ENCODE measurements around the gene B3GNT2.

The B3GNT2 gene

DNA sequence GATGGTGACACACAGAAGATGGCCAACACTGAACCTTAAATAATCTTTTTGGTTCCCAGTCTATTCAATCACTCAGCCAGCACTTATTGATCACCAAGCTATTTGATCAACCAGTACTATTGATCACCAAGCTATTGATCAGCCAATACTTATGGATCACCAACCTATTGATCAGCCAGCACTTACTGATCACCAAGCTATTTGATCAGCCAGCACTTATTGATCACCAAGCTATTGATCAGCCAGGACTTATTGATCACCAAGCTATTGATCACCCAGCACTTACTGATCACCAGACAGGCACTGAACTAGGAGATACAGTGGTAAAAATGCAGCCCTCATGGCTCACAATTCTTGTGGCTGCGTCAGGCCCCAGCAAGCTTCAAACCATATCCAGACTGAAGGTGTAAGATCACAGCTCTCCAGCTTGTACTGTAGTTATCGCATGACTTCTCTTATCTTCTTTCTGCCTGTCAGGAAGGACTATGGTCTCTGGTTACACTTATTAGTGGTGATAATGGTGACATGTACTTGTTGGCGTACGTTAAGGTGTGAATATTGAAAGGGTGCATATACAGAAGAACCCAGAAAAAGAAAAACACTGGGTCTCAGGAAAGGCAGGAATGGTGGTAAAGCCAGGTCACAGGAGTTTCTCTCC is 18.4 kb upstream of the B3GNT2 start:
- FAIRE-seq: no peak
- TF ChIP-seq, protein P1, sequence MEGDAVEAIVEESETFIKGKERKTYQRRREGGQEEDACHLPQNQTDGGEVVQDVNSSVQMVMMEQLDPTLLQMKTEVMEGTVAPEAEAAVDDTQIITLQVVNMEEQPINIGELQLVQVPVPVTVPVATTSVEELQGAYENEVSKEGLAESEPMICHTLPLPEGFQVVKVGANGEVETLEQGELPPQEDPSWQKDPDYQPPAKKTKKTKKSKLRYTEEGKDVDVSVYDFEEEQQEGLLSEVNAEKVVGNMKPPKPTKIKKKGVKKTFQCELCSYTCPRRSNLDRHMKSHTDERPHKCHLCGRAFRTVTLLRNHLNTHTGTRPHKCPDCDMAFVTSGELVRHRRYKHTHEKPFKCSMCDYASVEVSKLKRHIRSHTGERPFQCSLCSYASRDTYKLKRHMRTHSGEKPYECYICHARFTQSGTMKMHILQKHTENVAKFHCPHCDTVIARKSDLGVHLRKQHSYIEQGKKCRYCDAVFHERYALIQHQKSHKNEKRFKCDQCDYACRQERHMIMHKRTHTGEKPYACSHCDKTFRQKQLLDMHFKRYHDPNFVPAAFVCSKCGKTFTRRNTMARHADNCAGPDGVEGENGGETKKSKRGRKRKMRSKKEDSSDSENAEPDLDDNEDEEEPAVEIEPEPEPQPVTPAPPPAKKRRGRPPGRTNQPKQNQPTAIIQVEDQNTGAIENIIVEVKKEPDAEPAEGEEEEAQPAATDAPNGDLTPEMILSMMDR (IDR thresholded peaks at IDR 0.05; ENCODE audit: insufficient read depth, missing control alignments): no peak

DNA sequence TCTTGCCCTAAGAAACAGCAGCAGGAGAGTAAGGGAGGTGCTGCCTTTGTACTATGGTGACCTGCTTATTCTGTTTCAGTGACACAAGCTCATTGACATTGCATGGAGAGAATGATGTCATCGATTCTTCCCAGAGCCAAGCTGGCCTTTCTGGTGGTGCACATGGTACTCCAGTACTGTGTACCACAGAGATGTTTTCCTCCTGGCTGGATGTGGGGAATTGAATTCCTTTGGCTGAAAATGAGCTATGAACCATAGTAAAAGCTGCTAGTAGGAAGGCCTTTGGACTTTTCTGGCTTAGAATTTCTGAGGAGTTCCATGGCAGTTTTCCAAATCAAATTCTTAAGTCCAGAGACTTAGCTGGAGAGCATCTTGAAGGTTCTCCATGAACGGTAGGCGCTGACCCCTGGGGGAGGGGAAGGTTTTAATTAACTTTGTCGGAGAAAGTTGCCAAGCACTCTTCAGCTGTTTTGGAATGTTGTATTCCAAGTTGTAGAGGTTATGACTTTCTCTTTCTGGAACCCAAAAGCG is 17.1 kb upstream of the B3GNT2 start:
- FAIRE-seq: no peak
- no peak for DNase-seq (ENCODE audit: insufficient read length, low spot score)
- TF ChIP-seq, protein P1 (IDR thresholded peaks at IDR 0.05; ENCODE audit: insufficient read depth, missing control alignments): no peak

More for the DNA sequence above, 18.4 kb upstream of the B3GNT2 start:
- DNase-seq (ENCODE audit: insufficient read length, low spot score): no peak

DNA sequence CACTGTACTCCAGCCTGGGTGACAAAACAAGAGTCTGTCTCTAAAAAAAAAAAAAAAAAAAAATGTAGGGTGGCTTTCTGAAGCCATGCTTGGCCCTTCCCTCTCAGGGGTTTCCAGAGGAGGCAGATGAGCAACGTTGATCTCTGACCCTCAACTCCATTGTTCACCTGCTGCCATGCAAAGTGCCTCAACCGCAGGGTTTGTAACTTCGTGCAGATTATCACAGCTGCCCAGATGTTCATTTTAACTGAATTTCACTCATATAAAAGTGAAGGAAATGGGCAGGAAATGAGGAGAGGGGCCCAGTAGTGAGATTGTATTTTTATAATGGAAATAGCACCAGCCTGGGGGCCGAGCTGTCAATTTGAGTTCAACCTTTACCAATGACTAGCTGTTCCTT is 14.9 kb upstream of the B3GNT2 start:
- TF ChIP-seq, protein P1 (IDR thresholded peaks at IDR 0.05; ENCODE audit: insufficient read depth, missing control alignments): no peak
- no peak for FAIRE-seq
- no peak for DNase-seq (ENCODE audit: insufficient read length, low spot score)

DNA sequence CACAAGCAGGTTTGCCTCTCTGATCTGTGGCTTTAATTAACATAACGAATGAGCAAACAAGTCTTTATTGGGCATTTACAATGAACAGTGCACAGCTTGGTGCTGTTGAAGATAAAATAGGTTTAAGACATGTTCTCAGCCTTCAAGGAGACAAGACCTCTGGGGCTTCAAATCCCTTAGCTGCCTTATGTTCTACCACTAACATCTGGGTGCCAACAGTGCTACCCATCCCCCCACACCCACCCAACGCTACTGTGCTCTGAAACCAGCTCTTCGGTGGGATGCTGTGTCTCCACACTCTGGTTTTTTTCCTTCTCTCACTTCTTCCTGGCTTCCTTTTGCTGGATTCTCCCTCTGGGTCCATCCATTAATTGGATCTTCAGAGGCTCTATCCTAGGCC is 14.1 kb upstream of the B3GNT2 start:
- TF ChIP-seq, protein P1 (IDR thresholded peaks at IDR 0.05; ENCODE audit: insufficient read depth, missing control alignments): no peak
- no peak for DNase-seq (ENCODE audit: insufficient read length, low spot score)
- no peak for FAIRE-seq

DNA sequence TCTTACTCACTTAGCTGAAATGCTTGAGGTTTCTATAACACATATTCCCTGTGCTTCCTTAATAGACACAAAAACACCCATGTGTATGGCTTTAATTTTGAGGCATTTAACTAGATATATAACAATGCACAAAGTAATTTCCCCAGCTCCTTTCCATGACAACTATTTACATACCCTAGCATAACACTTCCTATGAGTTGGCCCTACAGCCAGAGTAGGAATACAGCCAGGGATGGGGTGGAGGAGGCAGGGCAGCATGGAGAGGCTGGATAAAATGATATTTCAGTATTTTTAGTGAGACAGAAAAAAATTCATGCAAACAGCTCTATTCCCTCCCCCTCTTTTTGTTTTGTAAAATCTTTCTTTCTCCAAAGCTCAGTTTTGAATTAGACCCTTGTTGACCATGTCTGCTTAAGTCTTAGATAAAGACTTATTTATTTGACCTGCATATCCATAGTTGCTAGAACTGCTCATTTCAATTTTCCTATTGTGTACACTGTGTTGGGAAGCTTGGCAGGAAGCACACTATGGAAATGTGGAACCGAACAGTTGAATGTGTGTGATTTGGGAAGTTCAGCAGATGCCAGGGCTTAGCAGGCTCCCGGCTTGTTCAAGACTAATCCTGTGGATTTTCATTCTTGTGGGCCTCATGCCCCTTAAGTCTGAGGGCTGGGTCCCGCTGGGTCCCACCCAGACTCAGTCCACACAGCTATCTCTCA is 11.2 kb upstream of the B3GNT2 start:
- TF ChIP-seq, protein P1 (IDR thresholded peaks at IDR 0.05; ENCODE audit: insufficient read depth, missing control alignments): no peak
- FAIRE-seq (no peak), DNase-seq (ENCODE audit: insufficient read length, low spot score) (no peak)

DNA sequence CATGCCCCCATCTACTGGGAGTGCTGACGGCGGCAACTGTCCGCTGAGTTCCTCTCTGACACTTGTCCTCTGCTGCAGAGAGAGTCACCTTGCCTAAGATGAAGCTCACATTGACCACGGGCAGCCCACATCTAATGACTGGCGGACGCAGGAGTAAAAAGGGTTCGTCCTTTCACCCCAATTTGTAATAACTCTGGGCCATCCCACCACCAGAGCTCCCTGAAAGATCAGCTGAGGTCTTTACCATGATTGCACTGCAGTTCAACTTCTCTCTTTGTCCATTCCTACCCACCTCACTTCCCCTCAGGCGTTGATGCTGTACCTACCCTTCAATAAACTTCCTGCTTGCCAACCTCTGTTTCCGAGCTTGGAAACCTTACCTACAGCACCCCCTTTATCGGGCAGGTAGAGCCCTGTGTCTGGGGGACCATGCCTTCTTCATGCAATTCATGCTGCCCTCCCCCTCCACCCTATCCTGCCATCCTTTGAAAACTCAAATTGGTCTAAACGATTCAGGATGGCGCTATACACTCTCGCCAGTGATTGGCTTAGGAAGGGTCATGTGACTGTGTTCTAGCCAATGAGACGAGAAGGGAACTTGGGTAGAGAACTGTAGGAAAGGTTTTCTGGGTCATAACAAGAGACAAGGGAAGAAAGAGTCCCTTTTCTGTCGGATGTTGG is 10.3 kb upstream of the B3GNT2 start:
- DNase-seq (ENCODE audit: insufficient read length, low spot score) (no peak), FAIRE-seq (no peak)
- TF ChIP-seq, protein P1 (IDR thresholded peaks at IDR 0.05; ENCODE audit: insufficient read depth, missing control alignments): no peak

Measured in D721Med (cell line).